Vagina (tissue), 2 donors: ENCODE measurements around the gene CYB561. TPM values are rescaled to one million over a fixed set of nuclear protein-coding genes. Genes with fewer than 3 reads are reported as not detected.

Source experiments
- DNase-seq, 2 donors: peaks; one replicate each; pipeline ENCODE4 v3.0.0-alpha.2; 2017; ENCODE audit errors: extremely low spot score in 2 of 2
- H3K27ac ChIP-seq: fragments of 200-600 bp; sonication (generic); one replicate; pipeline ENCODE4 v1.5.1; 2019
- H3K27me3 ChIP-seq: fragments of 200-600 bp; sonication (generic); one replicate; pipeline ENCODE4 v1.5.1; 2019
- H3K36me3 ChIP-seq, 2 donors: fragments of 200-600 bp; sonication (generic); one replicate each; pipeline ENCODE4 v1.5.1; 2017 to 2019
- H3K4me1 ChIP-seq: fragments of 200-600 bp; sonication (generic); one replicate; pipeline ENCODE4 v1.5.1; 2019
- H3K4me3 ChIP-seq, 2 donors: fragments of 200-600 bp; sonication (generic); 1 replicate in 1 of 2; 2 replicates in 1 of 2; pipeline ENCODE4 v1.5.1; 2016 to 2019
- H3K9me3 ChIP-seq: fragments of 200-600 bp; sonication (generic); one replicate; pipeline ENCODE4 v1.5.1; 2019
- CTCF ChIP-seq, 3 experiments: fragments of 450-650 bp in 2 of 3; fragments of 200-600 bp in 1 of 3; sonication (generic) in 1 of 3; IDR thresholded peaks; one replicate each; pipeline ENCODE4 v1.5.1; 2017 to 2019; ENCODE audit warnings: antibody characterized with exemption in 3 of 3, mild to moderate bottlenecking in 2 of 3, moderate library complexity in 2 of 3
- POLR2A ChIP-seq, 2 donors: fragments of 450-650 bp; IDR thresholded peaks; one replicate each; pipeline ENCODE4 v1.6.1; 2017; ENCODE audit warnings: antibody characterized with exemption in 2 of 2, mild to moderate bottlenecking in 2 of 2, moderate library complexity in 2 of 2
- POLR2AphosphoS5 ChIP-seq, 2 donors: sonication (generic); formaldehyde crosslinking; IDR thresholded peaks; one replicate each; pipeline ENCODE4 v1.9.0; 2017; ENCODE audit warnings: antibody characterized with exemption in 2 of 2, mild to moderate bottlenecking in 2 of 2, low read depth in 1 of 2; ENCODE audit not compliant: insufficient read depth in 1 of 2
- intact Hi-C: fragments of 100-400 bp; cut with DNase I; formaldehyde crosslinking; loops from one replicate; pipeline ENCODE4 v1.15.1; 2023
- total RNA-seq: library from RNA; depleted of rRNA; stranded (reverse); fragments of >200 nt; gene quantifications from one replicate; pipeline ENCODE4 v1.2.3, GENCODE V29; 2016

CYB561 gene
- total RNA-seq, 1 donor from 2014 or later: 46.2 TPM

- no peaks in the 10 kb centered on the region for H3K27me3 ChIP-seq
- H3K4me3 ChIP-seq: no peak overlapping the region
- intact Hi-C loops: no loop called here
- no peak for DNase-seq
- no peaks in the 10 kb centered on the region for H3K36me3 ChIP-seq
- no peaks in the 10 kb centered on the region for H3K9me3 ChIP-seq
- no peaks in the 10 kb centered on the region for H3K4me1 ChIP-seq
- H3K27ac ChIP-seq: no peak overlapping the region
- TF ChIP-seq POLR2AphosphoS5 (IDR thresholded peaks at IDR 0.05; ENCODE audit: insufficient read depth in 1 of 2, low read depth in 1 of 2) (no peak), CTCF (IDR thresholded peaks at IDR 0.05) (no peak), POLR2A (IDR thresholded peaks at IDR 0.05) (no peak)
Measured at GRCh38 chr17:63488851-63489250, 42.7 kb upstream of the CYB561 start.

GRCh38 chr17:63487014-63487339 lies 40.9 kb upstream of the CYB561 start:
- H3K27me3 ChIP-seq: no peaks in the 10 kb centered on the region
- no peaks in the 10 kb centered on the region for H3K9me3 ChIP-seq
- no peaks in the 10 kb centered on the region for H3K4me1 ChIP-seq
- intact Hi-C loops: no loop called here
- no peak for TF ChIP-seq POLR2AphosphoS5 (IDR thresholded peaks at IDR 0.05; ENCODE audit: insufficient read depth in 1 of 2, low read depth in 1 of 2)
- TF ChIP-seq POLR2A (IDR thresholded peaks at IDR 0.05): no peak
- no peak for TF ChIP-seq CTCF (IDR thresholded peaks at IDR 0.05)
- no peaks in the 10 kb centered on the region for H3K36me3 ChIP-seq
- H3K27ac ChIP-seq: no peak overlapping the region
- DNase-seq: no peak
- H3K4me3 ChIP-seq: no peak overlapping the region

GRCh38 chr17:63486317-63487013 lies 40.4 kb upstream of the CYB561 start:
- H3K27ac ChIP-seq: no peak overlapping the region
- no peak overlapping the region for H3K4me3 ChIP-seq
- H3K27me3 ChIP-seq: no peaks in the 10 kb centered on the region
- no peaks in the 10 kb centered on the region for H3K9me3 ChIP-seq
- DNase-seq: no peak
- intact Hi-C loops: no loop called here
- no peaks in the 10 kb centered on the region for H3K4me1 ChIP-seq
- TF ChIP-seq POLR2AphosphoS5 (IDR thresholded peaks at IDR 0.05; ENCODE audit: insufficient read depth in 1 of 2, low read depth in 1 of 2) (no peak), CTCF (IDR thresholded peaks at IDR 0.05) (no peak), POLR2A (IDR thresholded peaks at IDR 0.05) (no peak)
- H3K36me3 ChIP-seq: no peaks in the 10 kb centered on the region

GRCh38 chr17:63483655-63484575 lies 37.8 kb upstream of the CYB561 start:
- H3K4me1 ChIP-seq: peaks cover 6% of the 10 kb centered on the region
- H3K4me3 ChIP-seq: no peak overlapping the region
- no peaks in the 10 kb centered on the region for H3K27me3 ChIP-seq
- no peak overlapping the region for H3K27ac ChIP-seq
- no peaks in the 10 kb centered on the region for H3K36me3 ChIP-seq
- no peak for TF ChIP-seq CTCF (IDR thresholded peaks at IDR 0.05)
- TF ChIP-seq POLR2A (IDR thresholded peaks at IDR 0.05): no peak
- no peak for TF ChIP-seq POLR2AphosphoS5 (IDR thresholded peaks at IDR 0.05; ENCODE audit: insufficient read depth in 1 of 2, low read depth in 1 of 2)
- DNase-seq: no peak
- no peaks in the 10 kb centered on the region for H3K9me3 ChIP-seq
- intact Hi-C loops: no loop called here

- TF ChIP-seq POLR2AphosphoS5 (IDR thresholded peaks at IDR 0.05; ENCODE audit: insufficient read depth in 1 of 2, low read depth in 1 of 2) (no peak), CTCF (IDR thresholded peaks at IDR 0.05) (no peak), POLR2A (IDR thresholded peaks at IDR 0.05) (no peak)
- intact Hi-C loops: no loop called here
- DNase-seq: no peak
Measured at GRCh38 chr17:63483038-63483437, 36.9 kb upstream of the CYB561 start.

More at GRCh38 chr17:63483038-63483437, 36.9 kb upstream of the CYB561 start:
- Histone ChIP-seq H3K27me3 (no peaks in the 10 kb centered on the region), H3K4me1 (peaks cover 15% of the 10 kb centered on the region), H3K9me3 (no peaks in the 10 kb centered on the region), H3K27ac (no peak overlapping the region), H3K36me3 (no peaks in the 10 kb centered on the region), H3K4me3 (no peak overlapping the region)
